ENCODE data around the gene PALLD. TPM values are rescaled to one million over a fixed set of nuclear protein-coding genes. Genes with fewer than 3 reads are reported as not detected.

Gene PALLD
- total and polyA plus RNA-seq, 12 donors, result 169 to 1,537 (median 667) TPM

GRCh38 chr4:168679397-168679796, 182.5 kb downstream of the PALLD start:
- DNase-seq, result no peak
- no peaks in the 10 kb centered on the region for H3K9me3 ChIP-seq
- intact Hi-C loops (cut with DNase I), result no loop called here
- peaks cover 0 to 5% (median 0%) of the 10 kb centered on the region in 9 donors for H3K4me1 ChIP-seq
- ATAC-seq, result peak in 4 of 8 donors; percentile 17 to 49 (median 25)
- WGBS, 2 donors, result 97% methylated on average over 3 of the region's 3 CpGs
- no peak overlapping the region for H3K27ac ChIP-seq
- H3K4me3 ChIP-seq, result no peak overlapping the region
- TF ChIP-seq CTCF (IDR thresholded peaks at IDR 0.05), result no peak
- peaks cover 0 to 52% (median 7%) of the 10 kb centered on the region in 9 donors for H3K36me3 ChIP-seq
- no peaks in the 10 kb centered on the region for H3K27me3 ChIP-seq

GRCh38 chr4:168679819-168680218, 183.0 kb downstream of the PALLD start:
- H3K4me3 ChIP-seq, result no peak overlapping the region
- whole genome bisulfite sequencing, 2 donors, result 76 to 87% methylated on average over 4 of the region's 4 CpGs
- no peaks in the 10 kb centered on the region for H3K27me3 ChIP-seq
- intact Hi-C loops (cut with DNase I), result no loop called here
- peaks cover 0 to under 1% (median 0%) of the 10 kb centered on the region in 9 donors for H3K4me1 ChIP-seq
- peaks cover 0 to 56% (median 7%) of the 10 kb centered on the region in 9 donors for H3K36me3 ChIP-seq
- H3K27ac ChIP-seq, result no peak overlapping the region
- ATAC-seq (no peak), DNase-seq (no peak)
- no peaks in the 10 kb centered on the region for H3K9me3 ChIP-seq
- TF ChIP-seq CTCF (IDR thresholded peaks at IDR 0.05), result no peak

- H3K27ac ChIP-seq, result no peak overlapping the region
- intact Hi-C loops (cut with DNase I), result no loop called here
- 81 to 83% methylated on average over 3 of the region's 3 CpGs for WGBS, 2 donors
Measured at GRCh38 chr4:168682898-168683500, 186.1 kb downstream of the PALLD start.

GRCh38 chr4:168683595-168683994, 186.7 kb downstream of the PALLD start:
- no peak for DNase-seq
- Histone ChIP-seq H3K4me1 (peaks cover 0 to 10% (median 5%) of the 10 kb centered on the region in 9 donors), H3K27ac (no peak overlapping the region), H3K9me3 (no peaks in the 10 kb centered on the region), H3K27me3 (no peaks in the 10 kb centered on the region), H3K36me3 (peaks cover 0 to 58% (median 11%) of the 10 kb centered on the region in 9 donors), H3K4me3 (no peak overlapping the region)
- no peak for ATAC-seq
- intact Hi-C loops (cut with DNase I), result no loop called here
- no peak for TF ChIP-seq CTCF (IDR thresholded peaks at IDR 0.05)
- 96 to 99% methylated on average over 1 of the region's 1 CpG for WGBS, 2 donors

More at GRCh38 chr4:168682898-168683500, 186.1 kb downstream of the PALLD start:
- Histone ChIP-seq H3K9me3 (no peaks in the 10 kb centered on the region), H3K36me3 (peaks cover 0 to 59% (median 8%) of the 10 kb centered on the region in 9 donors), H3K4me1 (peaks cover 0 to 4% (median under 1%) of the 10 kb centered on the region in 9 donors), H3K4me3 (no peak overlapping the region), H3K27me3 (no peaks in the 10 kb centered on the region)
- no peak for TF ChIP-seq CTCF (IDR thresholded peaks at IDR 0.05)
- DNase-seq, result no peak
- ATAC-seq, result no peak
